HEK293 (cell line): Measurements from ENCODE around the gene PCSK1.
A peak's percentile ranks its signal among the peaks of the same experiment; 100 is the strongest.

Source experiments
- CTCF ChIA-PET: fragments of 350-600 bp; formaldehyde crosslinking; extraction: SDS; loops from one replicate; lab custom pipeline; 2021; ENCODE audit warnings: antibody characterized with exemption; lab: Yijun Ruan, JAX
- POLR2A ChIA-PET: fragments of 300-600 bp; formaldehyde crosslinking; extraction: SDS; loops from one replicate; lab custom pipeline; 2020; ENCODE audit warnings: antibody characterized with exemption, inconsistent platforms; lab: Yijun Ruan, JAX
- H3K27ac ChIP-seq: fragments of 200-500 bp; sonication (Bioruptor generic); 2 replicates; pipeline ENCODE4 v1.5.1; 2014; ENCODE audit warnings: low read depth, low read length, control low read depth, inconsistent platforms; ENCODE audit errors: extremely low read depth
- H3K36me3 ChIP-seq, 2 experiments: fragments of 200-500 bp in 1 of 2; sonication (Bioruptor generic) in 1 of 2; 1 replicate in 1 of 2; 2 replicates in 1 of 2; pipeline ENCODE4 v1.5.1; 2014 to 2017; ENCODE audit warnings: inconsistent platforms in 2 of 2, low read length in 2 of 2; ENCODE audit not compliant: control insufficient read depth in 2 of 2, insufficient read depth in 1 of 2
- H3K4me1 ChIP-seq: fragments of 200-500 bp; sonication (Bioruptor generic); 2 replicates; pipeline ENCODE4 v1.5.1; 2014; ENCODE audit warnings: mild to moderate bottlenecking, low read length, inconsistent platforms; ENCODE audit not compliant: control insufficient read depth, insufficient read depth
- H3K4me3 ChIP-seq: 2 replicates; pipeline ENCODE4 v1.5.1; 2011; ENCODE audit warnings: low read depth, mild to moderate bottlenecking, control low read depth, low read length, moderate library complexity
- H3K9me3 ChIP-seq: fragments of 200-500 bp; sonication (Bioruptor generic); 2 replicates; pipeline ENCODE4 v1.5.1; 2014; ENCODE audit warnings: low read depth, low read length, inconsistent platforms; ENCODE audit not compliant: control insufficient read depth, insufficient read depth
- BCL11A ChIP-seq: fragments of 450-650 bp; formaldehyde crosslinking; IDR thresholded peaks from 2 replicates; pipeline ENCODE4 v1.5.1; 2016; ENCODE audit warnings: low read depth, missing biosample characterization, missing genetic modification characterization
- KLF7 ChIP-seq: fragments of 450-650 bp; formaldehyde crosslinking; IDR thresholded peaks from 2 replicates; pipeline ENCODE4 v1.5.1; 2016; ENCODE audit warnings: missing biosample characterization, missing genetic modification characterization, borderline replicate concordance
- KLF8 ChIP-seq: fragments of 450-650 bp; formaldehyde crosslinking; IDR thresholded peaks from 2 replicates; pipeline ENCODE4 v1.5.1; 2016; ENCODE audit warnings: missing biosample characterization, missing genetic modification characterization
- PRDM1 ChIP-seq: fragments of 450-650 bp; formaldehyde crosslinking; IDR thresholded peaks from 2 replicates; pipeline ENCODE4; 2016; ENCODE audit warnings: missing biosample characterization, missing genetic modification characterization
- PRDM10 ChIP-seq: fragments of 450-650 bp; formaldehyde crosslinking; IDR thresholded peaks from 2 replicates; pipeline ENCODE4 v1.5.1; 2016; ENCODE audit warnings: missing biosample characterization, missing genetic modification characterization
- ZBTB11 ChIP-seq: fragments of 450-650 bp; formaldehyde crosslinking; conservative IDR thresholded peaks from 2 replicates; pipeline ENCODE4 v1.5.1; 2016; ENCODE audit warnings: low read depth, missing biosample characterization, missing genetic modification characterization
- ZBTB26 ChIP-seq: fragments of 450-650 bp; formaldehyde crosslinking; optimal IDR thresholded peaks from 2 replicates; pipeline ENCODE3; 2016; ENCODE audit warnings: missing biosample characterization, mild to moderate bottlenecking, missing genetic modification characterization
- ZNF114 ChIP-seq: fragments of 450-650 bp; formaldehyde crosslinking; IDR thresholded peaks from 2 replicates; pipeline ENCODE4 v1.5.0; 2017; ENCODE audit warnings: missing biosample characterization, missing genetic modification characterization
- ZNF140 ChIP-seq: fragments of 450-650 bp; formaldehyde crosslinking; IDR thresholded peaks from 2 replicates; pipeline ENCODE4 v1.5.1; 2016; ENCODE audit warnings: missing biosample characterization, missing genetic modification characterization
- ZNF311 ChIP-seq: fragments of 450-650 bp; formaldehyde crosslinking; IDR thresholded peaks from 2 replicates; pipeline ENCODE4 v1.5.1; 2017; ENCODE audit warnings: missing biosample characterization, missing genetic modification characterization, borderline replicate concordance
- ZNF324 ChIP-seq: fragments of 450-650 bp; formaldehyde crosslinking; IDR thresholded peaks from 2 replicates; pipeline ENCODE4 v1.5.1; 2016; ENCODE audit warnings: missing biosample characterization, missing genetic modification characterization
- ZNF37A ChIP-seq: fragments of 450-650 bp; IDR thresholded peaks from 2 replicates; pipeline ENCODE4 v1.5.1; 2018; ENCODE audit warnings: missing biosample characterization, missing genetic modification characterization
- ZNF398 ChIP-seq: fragments of 450-650 bp; formaldehyde crosslinking; IDR thresholded peaks from 2 replicates; pipeline ENCODE4 v1.5.1; 2017; ENCODE audit warnings: missing biosample characterization, missing genetic modification characterization
- ZNF423 ChIP-seq: fragments of 450-650 bp; formaldehyde crosslinking; IDR thresholded peaks from 2 replicates; pipeline ENCODE4 v1.5.1; 2016; ENCODE audit warnings: missing biosample characterization, missing genetic modification characterization
- ZNF473 ChIP-seq: fragments of 450-650 bp; formaldehyde crosslinking; IDR thresholded peaks from 2 replicates; pipeline ENCODE4 v1.5.1; 2017; ENCODE audit warnings: missing biosample characterization, missing genetic modification characterization
- ZNF501 ChIP-seq: fragments of 450-650 bp; formaldehyde crosslinking; IDR thresholded peaks from 2 replicates; pipeline ENCODE4 v1.5.1; 2016; ENCODE audit warnings: missing biosample characterization, missing genetic modification characterization
- ZNF585B ChIP-seq: fragments of 450-650 bp; formaldehyde crosslinking; IDR thresholded peaks from 2 replicates; pipeline ENCODE4 v1.5.1; 2016; ENCODE audit warnings: missing biosample characterization, missing genetic modification characterization
- ZNF639 ChIP-seq: fragments of 450-650 bp; formaldehyde crosslinking; IDR thresholded peaks from 2 replicates; pipeline ENCODE4 v1.5.1; 2016; ENCODE audit warnings: missing biosample characterization, missing genetic modification characterization
- ZNF658 ChIP-seq: fragments of 450-650 bp; formaldehyde crosslinking; IDR thresholded peaks from 2 replicates; pipeline ENCODE4; 2016; ENCODE audit warnings: missing biosample characterization, missing genetic modification characterization
- ZSCAN5A ChIP-seq: fragments of 450-650 bp; formaldehyde crosslinking; IDR thresholded peaks from 2 replicates; pipeline ENCODE4 v1.5.1; 2016; ENCODE audit warnings: missing biosample characterization, missing genetic modification characterization

PCSK1 gene

GRCh38 chr5:96432216-96433065 lies 607 bp downstream of the PCSK1 start (continued):
- TF ChIP-seq PRDM10 (tag by site-specific recombination), result no peak

- ChIA-PET CTCF (interaction anchor here (0.6 to 2.3 kb wide), 4 partner anchors 87 to 177 kb away, joined by 3 to 8 read pairs (median 4); no protein-coding TSS in a partner anchor), POLR2A (interaction anchor here (1.0 to 1.2 kb wide), 2 partner anchors 9 to 16 kb away, joined by 3 to 8 read pairs; no protein-coding TSS in a partner anchor)
- H3K36me3 ChIP-seq, result no peaks in the 10 kb centered on the region
- no peaks in the 10 kb centered on the region for H3K9me3 ChIP-seq
- H3K27ac ChIP-seq, result peak overlapping the region; percentile 89
- H3K4me3 ChIP-seq, result peak overlapping the region; percentile 47
- peaks cover 26% of the 10 kb centered on the region for H3K4me1 ChIP-seq
- peak; percentile 83 for TF ChIP-seq ZNF398 (tag by site-specific recombination)
- no peak for TF ChIP-seq ZNF585B (tag by site-specific recombination)
- TF ChIP-seq ZNF37A (tag by site-specific recombination), result no peak
- no peak for TF ChIP-seq ZNF473 (tag by site-specific recombination)
- no peak for TF ChIP-seq ZNF423 (tag by site-specific recombination)
- TF ChIP-seq ZNF501 (tag by site-specific recombination), result no peak
- TF ChIP-seq ZBTB26, result peak; percentile 17
- TF ChIP-seq ZNF658 (tag by site-specific recombination), result no peak
- no peak for TF ChIP-seq ZNF114 (tag by site-specific recombination)
- no peak for TF ChIP-seq ZBTB11 (tag by site-specific recombination)
- no peak for TF ChIP-seq PRDM1 (tag by site-specific recombination)
- no peak for TF ChIP-seq ZNF140
- no peak for TF ChIP-seq ZSCAN5A (tag by site-specific recombination)
- no peak; the same call in none of the 2 replicates for TF ChIP-seq KLF8 (tag by site-specific recombination)
- TF ChIP-seq KLF7, result 0 out of 2 replicates have a peak, but pooled peaks have one; percentile 30
- TF ChIP-seq ZNF324, result no peak
- TF ChIP-seq ZNF639 (tag by site-specific recombination), result 0 out of 2 replicates have a peak, but pooled peaks have one; percentile 16
- TF ChIP-seq ZNF311 (tag by site-specific recombination), result no peak
- no peak for TF ChIP-seq BCL11A (tag by site-specific recombination)
These were observed 1.5 kb downstream of the PCSK1 start for GRCh38 chr5:96431376-96432187.
